Activated T-helper 9 cell treated with anti-CD3 and anti-CD28 coated beads, Interleukin-2, amount 50 U/mL, for 16 hours (primary cell): ENCODE results near the gene RSPH6A.
A peak's percentile ranks its signal among the peaks of the same experiment; 100 is the strongest.

Experiments
- DNase-seq: peaks from one replicate; pipeline ENCODE4 v3.0.0-alpha.2; 2020; ENCODE audit warnings: low read depth

Gene RSPH6A

DNA sequence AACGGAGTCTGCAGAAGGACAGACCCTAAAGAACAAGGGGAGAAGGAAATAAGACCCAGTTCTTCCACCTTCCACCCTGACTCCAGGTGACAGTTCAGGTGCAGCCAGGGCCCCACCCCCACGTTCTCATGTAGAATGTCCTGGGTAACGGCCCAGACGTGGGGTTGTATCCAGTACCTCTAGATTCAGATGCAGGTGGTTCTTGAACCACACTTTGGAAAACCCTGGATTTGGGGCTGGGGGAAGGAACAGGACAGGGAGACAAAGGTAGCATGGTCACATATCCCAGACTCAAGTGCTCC is 35.0 kb downstream of the RSPH6A start:
- no peak for DNase-seq

DNA sequence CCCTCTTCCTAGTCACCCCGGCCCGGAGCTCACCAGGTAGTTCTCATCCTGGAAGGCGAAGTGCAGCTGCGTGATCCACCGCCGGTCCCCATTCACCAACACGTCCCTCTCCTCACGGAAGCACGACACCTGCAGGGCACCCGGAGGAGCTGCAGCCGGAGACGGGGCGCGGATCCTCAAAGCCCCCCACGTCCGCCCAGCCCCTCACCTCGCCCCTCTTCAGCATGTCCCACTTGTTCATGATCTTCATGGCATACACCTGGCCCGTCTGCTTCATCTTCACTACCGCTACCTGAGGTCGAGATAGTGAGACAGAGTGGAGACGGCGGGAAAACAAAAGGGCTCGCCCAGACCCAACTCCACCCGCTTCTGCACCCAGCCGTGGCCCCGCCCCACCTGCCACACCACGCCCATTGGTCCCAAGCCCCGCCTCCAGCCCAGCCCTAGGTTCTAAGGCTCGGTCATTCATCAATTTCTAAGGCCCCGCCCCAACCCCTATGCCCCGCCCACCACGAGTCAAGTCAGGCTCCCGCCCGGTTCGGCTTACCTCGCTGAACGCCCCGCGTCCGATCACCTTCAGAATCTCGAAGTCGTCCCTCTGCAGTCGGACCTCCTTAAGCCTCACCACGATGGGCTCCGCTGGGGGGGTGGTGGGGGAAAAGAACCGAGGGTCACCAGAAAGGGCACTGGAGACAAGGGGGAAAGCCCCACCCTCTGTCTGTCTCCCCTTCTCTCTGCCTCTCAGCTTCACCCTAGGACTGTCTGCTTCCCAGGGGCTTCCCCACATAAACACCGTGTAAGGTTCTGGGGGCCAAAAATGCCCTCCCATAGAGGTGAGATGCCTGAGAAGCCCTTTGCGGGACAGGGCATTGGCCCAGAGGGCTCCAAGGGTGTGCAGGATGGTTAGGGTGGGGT is 35.6 kb downstream of the RSPH6A start:
- DNase-seq = peak; percentile 72

DNA sequence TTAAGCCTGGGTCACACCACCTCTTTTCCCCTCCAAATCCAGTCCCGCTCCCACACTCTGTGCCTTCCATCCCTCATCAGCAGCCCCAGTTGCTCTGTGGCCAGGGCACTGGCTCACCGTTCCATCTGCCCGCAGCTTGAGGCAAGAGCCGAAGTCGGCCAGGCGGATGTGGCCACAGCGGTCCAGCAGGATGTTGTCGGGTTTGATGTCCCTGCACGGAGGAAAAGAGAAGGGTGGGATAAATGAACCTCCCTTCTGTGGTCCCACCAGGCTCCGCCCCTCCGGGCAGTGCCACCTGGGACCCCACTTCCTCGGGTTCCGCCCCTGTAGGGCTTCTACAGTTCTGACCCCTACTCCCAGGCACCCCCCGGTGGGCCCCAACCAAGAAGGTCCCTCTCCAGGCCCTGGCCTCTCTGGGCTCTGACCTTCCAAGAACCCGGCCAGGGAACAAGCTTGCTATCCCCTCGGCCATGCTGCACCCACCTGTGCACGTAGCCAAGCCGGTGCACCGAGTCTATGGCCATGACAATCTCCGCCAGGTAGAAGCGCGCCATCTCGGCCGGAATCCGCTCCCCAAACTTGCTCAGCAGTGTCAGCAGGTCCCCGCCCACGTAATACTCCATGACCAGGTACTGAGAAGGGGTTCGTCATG is 37.0 kb downstream of the RSPH6A start:
- no peak for DNase-seq

GRCh38 chr19:45777395-45777961 is 37.6 kb downstream of the RSPH6A start:
- no peak for DNase-seq

DNA sequence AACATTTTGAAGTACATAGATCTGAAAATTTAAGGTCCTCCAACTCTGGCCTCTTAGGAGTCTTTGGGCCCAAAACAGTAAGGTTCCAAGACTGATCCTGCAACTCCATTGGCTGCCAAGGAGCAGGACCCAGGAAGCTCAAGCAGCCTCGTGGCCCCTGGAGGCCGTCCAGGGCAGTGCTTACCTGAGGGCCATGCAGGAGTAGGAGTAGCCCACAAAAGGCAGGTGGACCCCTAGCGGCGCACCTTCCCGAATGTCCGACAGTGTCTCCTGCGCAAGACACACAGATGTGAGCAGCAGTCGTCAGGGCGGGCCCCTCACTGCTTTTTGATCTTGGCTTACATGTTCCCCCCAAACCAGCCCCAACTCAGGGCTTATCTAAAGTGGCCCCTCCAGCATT is 40.3 kb downstream of the RSPH6A start:
- DNase-seq = no peak

GRCh38 chr19:45773384-45773783 is 41.7 kb downstream of the RSPH6A start:
- no peak for DNase-seq

DNA sequence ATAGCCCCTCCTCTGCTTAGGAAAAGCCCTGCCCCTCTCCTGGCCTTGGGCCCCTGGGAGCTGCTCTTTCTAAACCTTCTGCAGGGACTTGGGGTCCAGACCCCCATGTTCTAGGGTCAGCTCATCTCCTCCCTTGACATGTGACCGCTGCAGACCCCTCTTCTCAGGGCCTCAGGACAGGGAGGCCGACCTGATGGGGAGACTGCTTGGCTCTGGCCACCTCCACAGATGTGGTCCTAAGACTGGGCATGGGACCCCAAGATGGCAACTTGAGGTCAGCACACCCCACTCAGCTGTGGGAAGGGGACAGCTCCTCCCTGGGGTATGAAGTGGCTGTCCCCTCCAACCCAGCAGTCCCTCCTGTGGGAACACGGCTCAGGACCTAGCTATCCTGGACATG is 42.2 kb downstream of the RSPH6A start:
- DNase-seq = no peak

GRCh38 chr19:45772130-45772840 is 42.8 kb downstream of the RSPH6A start:
- no peak for DNase-seq

GRCh38 chr19:45771311-45771933 is 43.7 kb downstream of the RSPH6A start:
- DNase-seq = no peak

DNA sequence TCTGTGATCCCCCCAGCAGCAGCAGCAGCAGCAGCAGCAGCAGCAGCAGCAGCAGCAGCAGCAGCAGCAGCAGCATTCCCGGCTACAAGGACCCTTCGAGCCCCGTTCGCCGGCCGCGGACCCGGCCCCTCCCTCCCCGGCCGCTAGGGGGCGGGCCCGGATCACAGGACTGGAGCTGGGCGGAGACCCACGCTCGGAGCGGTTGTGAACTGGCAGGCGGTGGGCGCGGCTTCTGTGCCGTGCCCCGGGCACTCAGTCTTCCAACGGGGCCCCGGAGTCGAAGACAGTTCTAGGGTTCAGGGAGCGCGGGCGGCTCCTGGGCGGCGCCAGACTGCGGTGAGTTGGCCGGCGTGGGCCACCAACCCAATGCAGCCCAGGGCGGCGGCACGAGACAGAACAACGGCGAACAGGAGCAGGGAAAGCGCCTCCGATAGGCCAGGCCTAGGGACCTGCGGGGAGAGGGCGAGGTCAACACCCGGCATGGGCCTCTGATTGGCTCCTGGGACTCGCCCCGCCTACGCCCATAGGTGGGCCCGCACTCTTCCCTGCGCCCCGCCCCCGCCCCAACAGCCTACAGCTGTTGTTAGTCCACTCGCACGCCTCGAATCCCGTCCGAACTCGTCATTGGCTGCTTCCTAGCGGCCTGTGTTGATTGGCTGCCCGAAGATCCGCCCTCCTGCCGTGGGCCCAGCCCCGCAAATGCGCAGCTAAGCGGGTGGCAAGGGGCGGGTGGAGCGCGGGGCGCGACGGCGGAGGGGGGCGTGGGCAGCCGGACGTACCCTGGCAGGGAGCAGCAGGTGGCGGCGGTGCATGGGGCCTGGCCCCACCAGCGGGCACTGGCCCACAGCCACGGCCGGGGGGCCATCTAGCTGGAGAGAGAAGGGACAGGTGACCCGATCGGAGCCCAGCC is 44.7 kb downstream of the RSPH6A start:
- peak; percentile 87 for DNase-seq

GRCh38 chr19:45769821-45770191 is 45.3 kb downstream of the RSPH6A start:
- DNase-seq = peak; percentile 26

DNA sequence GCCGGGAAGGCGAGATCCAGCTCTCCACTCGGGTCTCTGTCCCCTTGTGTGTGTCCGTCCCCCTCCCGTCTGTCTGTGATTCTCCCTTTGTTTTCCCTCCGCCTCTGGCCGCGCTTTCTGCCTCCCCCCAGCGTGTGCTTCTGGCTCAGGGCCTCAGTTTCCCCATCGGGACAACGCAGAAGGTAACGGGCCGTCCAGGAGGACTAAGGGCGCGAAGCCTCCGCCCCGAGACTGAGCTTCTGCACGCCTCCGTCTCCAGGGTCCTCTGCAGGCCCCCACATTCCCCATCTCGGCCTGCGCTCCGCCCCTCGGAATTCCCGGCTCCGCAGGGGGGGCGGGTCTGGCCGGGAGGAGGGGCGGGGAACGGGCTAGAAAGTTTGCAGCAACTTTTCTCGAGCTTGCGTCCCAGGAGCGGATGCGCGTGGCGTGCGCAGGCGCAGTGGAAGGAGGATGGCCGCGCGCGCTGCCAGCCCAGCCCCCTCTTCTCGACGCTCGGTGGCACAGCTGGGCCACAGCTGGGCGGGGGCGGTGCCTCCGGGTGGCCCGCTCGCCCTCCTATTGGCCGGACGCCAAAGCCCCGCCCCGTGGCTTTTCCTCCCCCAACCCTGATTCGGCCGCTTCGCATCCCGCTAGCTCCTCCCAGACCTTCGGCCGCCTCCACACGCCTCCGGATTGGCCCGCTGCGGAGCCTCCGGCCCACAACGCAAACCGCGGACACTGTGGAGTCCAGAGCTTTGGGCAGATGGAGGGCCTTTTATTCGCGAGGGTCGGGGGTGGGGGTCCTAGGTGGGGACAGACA is 45.9 kb downstream of the RSPH6A start, which contains the start of gene SIX5:
Gene SIX5 (minus strand): TSS at position 269 of the 799 bp plus-strand sequence. CDS start 408 bp downstream, outside the sequence.
- peak; percentile 88 for DNase-seq

- no peak for DNase-seq
Measured at GRCh38 chr19:45768655-45768983, 46.5 kb downstream of the RSPH6A start.

- no peak for DNase-seq
Measured at GRCh38 chr19:45767881-45768654, 47.0 kb downstream of the RSPH6A start.

GRCh38 chr19:45767410-45767880 is 47.7 kb downstream of the RSPH6A start:
- no peak for DNase-seq

GRCh38 chr19:45766869-45767346 is 48.2 kb downstream of the RSPH6A start:
- no peak for DNase-seq

- no peak for DNase-seq
Measured at GRCh38 chr19:45766296-45766868, 48.7 kb downstream of the RSPH6A start.

- no peak for DNase-seq
Measured at GRCh38 chr19:45765702-45766295, 49.3 kb downstream of the RSPH6A start.
